Measurements from ENCODE around the gene ZNF692.

Gene ZNF692

GRCh38 chr1:248811514-248812490, 47.1 kb downstream of the ZNF692 start:
- DNase-seq (ENCODE audit: low read depth) = no peak
- no peak for TF ChIP-seq CTCF (IDR thresholded peaks at IDR 0.05; ENCODE audit: low read depth, low read length, missing control alignments)

GRCh38 chr1:248810727-248811513, 48.0 kb downstream of the ZNF692 start:
- in situ Hi-C loops (cut with HindIII; ENCODE audit: low sequenced_read_pairs) = no loop called here
- TF ChIP-seq CTCF (IDR thresholded peaks at IDR 0.05; ENCODE audit: low read depth, low read length, missing control alignments) = no peak
- no peak for DNase-seq (ENCODE audit: low read depth)
- H3K4me3 ChIP-seq (ENCODE audit: low read depth, low read length) = no peak overlapping the region

More at GRCh38 chr1:248811514-248812490, 47.1 kb downstream of the ZNF692 start:
- H3K4me3 ChIP-seq (ENCODE audit: low read depth, low read length) = no peak overlapping the region
- in situ Hi-C loops (cut with HindIII; ENCODE audit: low sequenced_read_pairs) = no loop called here

GRCh38 chr1:248810000-248810726, 48.7 kb downstream of the ZNF692 start:
- TF ChIP-seq CTCF (IDR thresholded peaks at IDR 0.05; ENCODE audit: low read depth, low read length, missing control alignments) = no peak
- in situ Hi-C loops (cut with HindIII; ENCODE audit: low sequenced_read_pairs) = no loop called here
- DNase-seq (ENCODE audit: low read depth) = no peak
- H3K4me3 ChIP-seq (ENCODE audit: low read depth, low read length) = no peak overlapping the region

GRCh38 chr1:248808876-248809275, 50.0 kb downstream of the ZNF692 start:
- DNase-seq (ENCODE audit: low read depth) = no peak
- in situ Hi-C loops (cut with HindIII; ENCODE audit: low sequenced_read_pairs) = no loop called here
- H3K4me3 ChIP-seq (ENCODE audit: low read depth, low read length) = no peak overlapping the region
- TF ChIP-seq CTCF (IDR thresholded peaks at IDR 0.05; ENCODE audit: low read depth, low read length, missing control alignments) = no peak

- in situ Hi-C loops (cut with HindIII; ENCODE audit: low sequenced_read_pairs) = no loop called here
- no peak for DNase-seq (ENCODE audit: low read depth)
- no peak overlapping the region for H3K4me3 ChIP-seq (ENCODE audit: low read depth, low read length)
Observed at GRCh38 chr1:248807067-248807737, 51.7 kb downstream of the ZNF692 start.

More at GRCh38 chr1:248807067-248807737, 51.7 kb downstream of the ZNF692 start:
- TF ChIP-seq CTCF (IDR thresholded peaks at IDR 0.05; ENCODE audit: low read depth, low read length, missing control alignments) = peak; percentile 64
